Endothelial cell of umbilical vein (primary cell): ENCODE measurements around the gene USP6NL. TPM values are rescaled to one million over a fixed set of nuclear protein-coding genes. Genes with fewer than 3 reads are reported as not detected.

ENCODE experiments used
- BruUV-seq: library from RNA; stranded (reverse); fragments of 400-500 nt; replicated peaks from 2 replicates; lab custom pipeline; 2021; lab: Mats Ljungman, UMichigan
- CTCF ChIA-PET: fragments of 300-600, 350-600 bp; sonication (Branson Sonifier 250); formaldehyde crosslinking; loops from one replicate; lab custom pipeline; 2021; ENCODE audit warnings: antibody characterized with exemption, inconsistent platforms; lab: Charles Lee
- POLR2A ChIA-PET: fragments of 300-600, 350-600 bp; sonication (Branson Sonifier 250); formaldehyde crosslinking; loops from one replicate; lab custom pipeline; 2021; ENCODE audit warnings: antibody characterized with exemption, inconsistent platforms; lab: Charles Lee
- DNase-seq: peaks from one replicate; pipeline ENCODE4 v3.0.0-alpha.2; 2011; ENCODE audit warnings: low read depth, low spot score
- FAIRE-seq: peaks from 2 replicates; lab custom pipeline; 2011; peaks lifted over from hg19 to GRCh38; lab: Jason Lieb, UNC
- H2AFZ ChIP-seq: 2 replicates; pipeline ENCODE4 v1.6.0; 2012; ENCODE audit warnings: low read depth, low read length, control low read depth, inconsistent platforms
- H3K27ac ChIP-seq: 2 replicates; pipeline ENCODE4 v1.5.1; 2011; ENCODE audit warnings: low read depth, mild to moderate bottlenecking, control low read depth, low read length, moderate library complexity; ENCODE audit not compliant: insufficient read depth
- H3K27me3 ChIP-seq, 2 experiments: 2 replicates each; pipeline versions ENCODE4 v1.6.0 to v1.6.1; 2011; ENCODE audit warnings: low read length in 2 of 2, mixed read lengths in 1 of 2; ENCODE audit not compliant: control insufficient read depth in 2 of 2, insufficient read depth in 2 of 2
- H3K36me3 ChIP-seq, 2 experiments: 2 replicates in 1 of 2; 3 replicates in 1 of 2; pipeline ENCODE4 v1.5.1; 2011; ENCODE audit warnings: low read length in 2 of 2, mild to moderate bottlenecking in 1 of 2, moderate library complexity in 1 of 2; ENCODE audit not compliant: control insufficient read depth in 2 of 2, insufficient read depth in 2 of 2; ENCODE audit errors: extremely low read depth in 1 of 2
- H3K4me1 ChIP-seq: 3 replicates; pipeline ENCODE4 v1.5.1; 2011; ENCODE audit warnings: mild to moderate bottlenecking, low read length; ENCODE audit not compliant: control insufficient read depth, insufficient read depth; ENCODE audit errors: extremely low read depth
- H3K4me2 ChIP-seq: 2 replicates; pipeline ENCODE4 v1.6.1; 2011; ENCODE audit warnings: low read length, control low read depth, mixed read lengths; ENCODE audit not compliant: insufficient read depth
- H3K4me3 ChIP-seq, 3 experiments: fragments of 200-600 bp in 1 of 3; sonication (generic), shearing (Covaris generic) in 1 of 3; replicated peaks in 1 of 3; 2 replicates each; pipeline ENCODE4 v1.5.1; 2011 to 2016; ENCODE audit warnings: control low read depth in 3 of 3, low read length in 3 of 3, mild to moderate bottlenecking in 2 of 3, inconsistent platforms in 1 of 3, low read depth in 1 of 3, moderate library complexity in 1 of 3; ENCODE audit not compliant: insufficient read depth in 1 of 3
- H3K79me2 ChIP-seq: 2 replicates; pipeline ENCODE4 v1.6.0; 2012; ENCODE audit warnings: low read length, inconsistent platforms; ENCODE audit not compliant: control insufficient read depth, insufficient read depth
- H3K9ac ChIP-seq: replicated peaks from 2 replicates; pipeline ENCODE3; 2011; ENCODE audit warnings: low read length, control low read depth; ENCODE audit not compliant: insufficient read depth; ENCODE audit errors: extremely low read depth
- H3K9me1 ChIP-seq: replicated peaks from 3 replicates; pipeline ENCODE4 v1.6.0; 2011; ENCODE audit warnings: mild to moderate bottlenecking, low read length; ENCODE audit not compliant: control insufficient read depth, insufficient read depth; ENCODE audit errors: extremely low read depth
- H3K9me3 ChIP-seq: replicated peaks from 2 replicates; pipeline ENCODE4 v1.5.1; 2012; ENCODE audit warnings: low read length, inconsistent platforms; ENCODE audit not compliant: control insufficient read depth, insufficient read depth
- H4K20me1 ChIP-seq: replicated peaks from 2 replicates; pipeline ENCODE3; 2011; ENCODE audit warnings: mild to moderate bottlenecking, low read length; ENCODE audit not compliant: control insufficient read depth, insufficient read depth; ENCODE audit errors: extremely low read depth
- EZH2 ChIP-seq: IDR thresholded peaks from 2 replicates; pipeline ENCODE4 v1.6.1; 2012; ENCODE audit warnings: borderline replicate concordance, low read depth, mild to moderate bottlenecking, moderate library complexity, low read length, inconsistent platforms; ENCODE audit not compliant: severe bottlenecking
- FOS ChIP-seq: IDR thresholded peaks from 2 replicates; pipeline ENCODE4 v1.6.1; 2011; ENCODE audit warnings: mild to moderate bottlenecking, low read length, moderate library complexity, borderline replicate concordance; ENCODE audit not compliant: insufficient read depth
- GATA2 ChIP-seq: IDR thresholded peaks from 2 replicates; pipeline ENCODE4 v1.7.0; 2011; ENCODE audit warnings: low read depth, mild to moderate bottlenecking, moderate library complexity, mixed read lengths, low read length; ENCODE audit not compliant: insufficient read length, insufficient read depth
- JUN ChIP-seq: IDR thresholded peaks from 2 replicates; pipeline ENCODE4 v1.6.1; 2011; ENCODE audit warnings: borderline replicate concordance, low read depth; ENCODE audit not compliant: insufficient read length, insufficient read depth
- MYC ChIP-seq: IDR thresholded peaks from one replicate; pipeline ENCODE4 v1.6.1; 2011; ENCODE audit warnings: mild to moderate bottlenecking, low read depth, low read length
- POLR2A ChIP-seq: IDR thresholded peaks from 2 replicates; pipeline ENCODE4 v1.6.1; 2012; ENCODE audit warnings: low read depth, mild to moderate bottlenecking, control low read depth, low read length
- POLR2AphosphoS5 ChIP-seq: IDR thresholded peaks from 2 replicates; pipeline ENCODE4 v1.6.1; 2012; ENCODE audit warnings: low read depth, mild to moderate bottlenecking, control low read depth, low read length, moderate library complexity; ENCODE audit not compliant: insufficient read depth
- dilution Hi-C: fragments of 300-500 bp; cut with MboI; formaldehyde crosslinking; loops from one replicate; pipeline ENCODE4 v1.15.0; 2019; ENCODE audit warnings: low sequenced_read_pairs; ENCODE audit not compliant: extremely low pct_ligation_motif_present
- intact Hi-C: fragments of 100-400 bp; cut with micrococcal nuclease; formaldehyde crosslinking; loops from one replicate; pipeline ENCODE4 v1.10.0; 2022
- polyA plus RNA-seq, 4 experiments: library from polyadenylated mRNA; depleted of rRNA in 3 of 4; stranded (reverse) in 3 of 4; unstranded in 1 of 4; fragments of >200 nt; gene quantifications; 2 replicates each; pipeline versions ENCODE4 v1.2.1 to v1.2.3, GENCODE V29; 2011 to 2012; ENCODE audit warnings: missing spikeins in 1 of 4
- total RNA-seq: library from RNA; stranded (reverse); gene quantifications from 2 replicates; pipeline ENCODE4 v1.2.3, GENCODE V29; 2021
- TF ChIP-seq, protein P1 (sequence below): IDR thresholded peaks from 2 replicates; pipeline ENCODE4 v1.6.1; 2011; ENCODE audit not compliant: insufficient read depth, insufficient read length
- TF ChIP-seq, protein P2 (sequence below), 2 donors: IDR thresholded peaks; 1 replicate in 1 of 2; 2 replicates in 1 of 2; pipeline ENCODE4 v1.5.1; 2011; ENCODE audit warnings: low read length in 2 of 2, mild to moderate bottlenecking in 2 of 2, moderate library complexity in 2 of 2, control low read depth in 1 of 2, inconsistent platforms in 1 of 2, low read depth in 1 of 2; ENCODE audit not compliant: insufficient read depth in 1 of 2; ENCODE audit errors: extremely low read depth in 1 of 2

USP6NL gene
- total and polyA plus RNA-seq, 2 donors (not counting 3 experiments of a cell fraction or from before 2014, with no cell fraction given): 13.5 to 29.2 TPM

DNA sequence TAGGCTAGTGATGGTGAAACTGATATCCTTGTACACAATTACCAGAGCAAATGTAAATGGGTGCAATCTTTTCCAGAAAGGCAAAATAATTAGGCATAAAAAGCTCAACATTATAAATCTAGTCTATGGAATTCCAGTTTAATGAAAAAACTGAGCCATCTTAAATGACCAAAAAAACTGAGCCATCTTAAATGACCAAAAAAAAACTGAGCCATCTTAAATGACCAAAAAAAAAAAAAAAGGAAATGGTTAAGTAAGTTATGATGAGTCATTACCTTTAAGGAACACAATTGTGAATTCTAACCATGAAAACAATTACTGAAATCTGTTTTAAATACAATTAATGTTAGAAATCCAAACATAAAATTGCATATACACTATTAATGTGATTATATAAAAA is 25.3 kb downstream of the USP6NL start:
- H3K9ac ChIP-seq: no peak overlapping the region
- H3K4me2 ChIP-seq: peak overlapping the region; percentile 61
- BruUV-seq: no TSS peak
- dilution Hi-C loops: no loop called here
- no peak overlapping the region for H2AFZ ChIP-seq
- ChIA-PET POLR2A (interaction anchor here (0.7 kb wide), 1 partner anchor 36 kb away, joined by 4 read pairs; no protein-coding TSS in a partner anchor), CTCF (interaction anchor here (1.7 kb wide), 1 partner anchor 12 kb away, joined by 3 read pairs; no protein-coding TSS in a partner anchor)
- FAIRE-seq (no peak), DNase-seq (peak; percentile 57)
- no peaks in the 10 kb centered on the region for H3K36me3 ChIP-seq
- H3K4me1 ChIP-seq: peaks cover 12% of the 10 kb centered on the region
- H3K79me2 ChIP-seq: peaks cover 48% of the 10 kb centered on the region
- H3K27ac ChIP-seq: no peak overlapping the region
- H3K4me3 ChIP-seq: no peak overlapping the region
- no peaks in the 10 kb centered on the region for H3K9me3 ChIP-seq
- intact Hi-C loops: no loop called here
- H3K27me3 ChIP-seq: no peaks in the 10 kb centered on the region
- TF ChIP-seq GATA2 (peak; percentile 4), FOS (peak; percentile 64), JUN (peak; percentile 61), POLR2AphosphoS5 (no peak)
- no peaks in the 10 kb centered on the region for H3K9me1 ChIP-seq
- no peaks in the 10 kb centered on the region for H4K20me1 ChIP-seq

DNA sequence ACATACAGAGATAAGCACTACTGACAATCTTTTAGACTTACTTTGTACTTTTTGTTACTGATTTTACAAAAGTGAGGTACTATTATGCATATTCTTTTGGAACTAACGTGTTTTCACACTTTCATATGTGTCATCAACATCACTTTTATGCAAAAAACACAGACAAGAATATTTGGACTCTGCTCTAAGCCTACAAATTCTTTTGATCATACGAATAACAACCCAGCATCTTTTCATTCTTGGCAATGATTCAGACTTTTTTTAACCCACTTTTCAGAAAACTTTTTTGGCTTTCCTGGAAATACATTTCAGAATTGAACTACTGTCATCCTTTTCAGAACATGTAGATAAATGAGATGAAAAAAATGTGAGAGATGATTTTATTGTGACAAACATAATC is 30.2 kb downstream of the USP6NL start:
- Histone ChIP-seq H3K4me1 (peaks cover 5% of the 10 kb centered on the region), H3K9me3 (no peaks in the 10 kb centered on the region), H3K9ac (no peak overlapping the region), H3K4me2 (no peak overlapping the region), H2AFZ (no peak overlapping the region), H3K27ac (no peak overlapping the region), H3K4me3 (no peak overlapping the region), H4K20me1 (peaks cover 7% of the 10 kb centered on the region), H3K27me3 (no peaks in the 10 kb centered on the region), H3K36me3 (no peaks in the 10 kb centered on the region), H3K79me2 (peaks cover 47% of the 10 kb centered on the region), H3K9me1 (no peaks in the 10 kb centered on the region)
- POLR2A ChIA-PET: no interaction called here
- TF ChIP-seq POLR2AphosphoS5: no peak
- TF ChIP-seq, protein P1, sequence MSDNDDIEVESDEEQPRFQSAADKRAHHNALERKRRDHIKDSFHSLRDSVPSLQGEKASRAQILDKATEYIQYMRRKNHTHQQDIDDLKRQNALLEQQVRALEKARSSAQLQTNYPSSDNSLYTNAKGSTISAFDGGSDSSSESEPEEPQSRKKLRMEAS: no peak
- TF ChIP-seq, protein P2, sequence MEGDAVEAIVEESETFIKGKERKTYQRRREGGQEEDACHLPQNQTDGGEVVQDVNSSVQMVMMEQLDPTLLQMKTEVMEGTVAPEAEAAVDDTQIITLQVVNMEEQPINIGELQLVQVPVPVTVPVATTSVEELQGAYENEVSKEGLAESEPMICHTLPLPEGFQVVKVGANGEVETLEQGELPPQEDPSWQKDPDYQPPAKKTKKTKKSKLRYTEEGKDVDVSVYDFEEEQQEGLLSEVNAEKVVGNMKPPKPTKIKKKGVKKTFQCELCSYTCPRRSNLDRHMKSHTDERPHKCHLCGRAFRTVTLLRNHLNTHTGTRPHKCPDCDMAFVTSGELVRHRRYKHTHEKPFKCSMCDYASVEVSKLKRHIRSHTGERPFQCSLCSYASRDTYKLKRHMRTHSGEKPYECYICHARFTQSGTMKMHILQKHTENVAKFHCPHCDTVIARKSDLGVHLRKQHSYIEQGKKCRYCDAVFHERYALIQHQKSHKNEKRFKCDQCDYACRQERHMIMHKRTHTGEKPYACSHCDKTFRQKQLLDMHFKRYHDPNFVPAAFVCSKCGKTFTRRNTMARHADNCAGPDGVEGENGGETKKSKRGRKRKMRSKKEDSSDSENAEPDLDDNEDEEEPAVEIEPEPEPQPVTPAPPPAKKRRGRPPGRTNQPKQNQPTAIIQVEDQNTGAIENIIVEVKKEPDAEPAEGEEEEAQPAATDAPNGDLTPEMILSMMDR (IDR thresholded peaks at IDR 0.05; ENCODE audit: extremely low read depth in 1 of 2, insufficient read depth in 1 of 2, low read depth in 1 of 2, low read length in 2 of 2): no peak
- no peak for TF ChIP-seq EZH2
- TF ChIP-seq GATA2: no peak
- TF ChIP-seq FOS: no peak
- no peak for TF ChIP-seq JUN
- TF ChIP-seq POLR2A: no peak
- no peak for TF ChIP-seq MYC
- no TSS peak for BruUV-seq
- DNase-seq: no peak
- intact Hi-C loops (no loop called here), dilution Hi-C loops (no loop called here)
- CTCF ChIA-PET: no interaction called here
- no peak for FAIRE-seq
